ENCODE results near the gene ZFP64.
A peak's percentile ranks its signal among the peaks of the same experiment; 100 is the strongest.
"Not testable (repeated sequence)": the region's sequence is repeated elsewhere in the genome, so short reads cannot be mapped to it uniquely, and the experiment has no call there.

ZFP64 gene

DNA sequence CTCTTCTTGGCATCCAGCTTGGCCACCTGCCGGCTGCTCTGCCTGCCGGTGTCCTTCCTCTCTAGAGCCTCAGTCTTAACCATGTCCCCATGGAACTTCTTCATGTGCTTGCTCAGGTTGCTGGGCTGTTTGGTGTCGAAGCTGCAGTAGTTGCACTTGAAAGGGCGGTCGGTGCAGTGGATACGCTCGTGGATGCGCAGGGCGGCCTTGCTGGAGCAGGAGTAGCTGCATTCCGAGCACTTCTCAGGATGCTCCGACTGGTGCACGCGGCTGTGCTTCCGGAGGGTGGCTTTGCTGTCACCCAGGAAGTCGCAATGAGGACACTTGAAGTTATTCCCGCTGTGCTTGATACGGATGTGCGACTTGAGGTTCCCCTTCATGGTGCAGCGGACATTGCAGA lies 38.7 kb downstream of the ZFP64 start:
- DNase-seq: no peak

DNA sequence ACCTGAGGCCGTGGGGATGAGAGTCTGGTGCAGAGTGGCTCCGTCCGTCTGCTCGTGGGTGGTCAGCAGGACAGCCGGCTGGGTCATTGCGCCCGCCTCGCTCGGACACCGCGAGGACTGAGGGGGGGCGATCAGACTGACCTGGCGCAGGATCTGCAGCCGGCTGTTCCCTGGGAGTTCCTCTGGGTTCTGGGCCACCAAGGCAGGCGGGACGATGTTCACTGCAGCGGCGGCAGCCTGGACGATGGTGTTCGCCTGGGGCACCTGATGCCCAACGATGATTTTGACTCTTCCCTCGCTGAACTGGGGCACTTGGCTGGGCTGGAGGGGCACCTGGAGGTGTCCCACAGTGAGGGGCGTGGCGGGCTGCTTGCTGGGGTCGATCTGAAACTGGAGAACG lies 39.2 kb downstream of the ZFP64 start:
- no peak for DNase-seq

DNA sequence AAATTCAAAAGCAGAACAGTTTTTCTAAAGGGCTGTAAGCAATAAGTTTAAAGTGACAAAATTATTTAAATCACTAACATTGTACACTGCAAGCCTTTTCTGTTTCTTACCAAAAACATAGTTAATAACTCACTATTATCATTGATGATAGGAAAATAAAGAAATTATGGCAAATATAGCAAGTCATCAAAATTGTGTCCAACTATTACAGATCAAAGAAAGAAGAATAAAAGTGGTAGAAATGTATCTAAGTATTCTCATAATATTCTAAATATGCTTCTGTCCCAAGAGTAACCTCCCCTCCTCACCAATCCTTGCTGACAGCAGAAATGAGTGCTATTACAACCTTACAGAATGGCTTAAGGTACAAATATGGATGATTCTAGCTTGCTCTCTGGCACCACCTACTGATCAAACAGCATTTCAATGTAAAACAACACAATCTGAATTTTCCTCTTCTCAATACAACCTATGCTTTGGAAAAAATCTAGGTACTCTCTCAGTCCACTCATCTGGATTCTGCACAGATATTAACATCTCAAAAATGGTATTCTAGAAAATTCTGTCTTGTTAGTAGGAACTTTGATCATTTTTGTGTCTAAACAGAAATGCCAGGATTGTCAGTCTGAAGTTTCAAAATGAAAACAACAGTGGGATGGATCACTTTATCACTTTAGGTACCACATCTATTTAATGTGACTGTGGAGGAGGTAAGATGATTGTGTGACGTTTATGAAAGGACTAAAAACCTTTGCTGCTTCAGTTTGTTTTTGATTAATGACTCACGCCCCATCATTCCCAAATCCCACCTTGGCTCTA lies 40.9 kb downstream of the ZFP64 start:
- DNase-seq: peak; percentile 24

DNA sequence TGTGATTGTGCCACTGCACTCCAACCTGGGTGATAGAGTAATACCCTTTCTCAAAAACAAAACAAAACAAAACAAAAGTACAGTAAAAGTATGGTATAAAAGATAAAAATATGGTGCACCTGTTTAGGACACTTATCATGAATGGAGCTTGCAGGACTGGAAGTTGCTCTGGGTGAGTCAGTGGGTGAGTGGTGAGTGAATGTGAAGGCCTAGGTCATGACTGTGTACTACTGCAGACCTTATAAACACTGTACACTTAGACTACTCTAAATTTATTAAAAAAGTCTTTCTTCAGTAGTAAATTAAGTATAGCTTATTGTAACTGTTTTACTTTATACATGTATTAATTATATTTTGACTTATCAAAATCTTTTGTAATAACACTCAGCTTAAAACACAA lies 46.0 kb downstream of the ZFP64 start:
- DNase-seq: no peak

DNA sequence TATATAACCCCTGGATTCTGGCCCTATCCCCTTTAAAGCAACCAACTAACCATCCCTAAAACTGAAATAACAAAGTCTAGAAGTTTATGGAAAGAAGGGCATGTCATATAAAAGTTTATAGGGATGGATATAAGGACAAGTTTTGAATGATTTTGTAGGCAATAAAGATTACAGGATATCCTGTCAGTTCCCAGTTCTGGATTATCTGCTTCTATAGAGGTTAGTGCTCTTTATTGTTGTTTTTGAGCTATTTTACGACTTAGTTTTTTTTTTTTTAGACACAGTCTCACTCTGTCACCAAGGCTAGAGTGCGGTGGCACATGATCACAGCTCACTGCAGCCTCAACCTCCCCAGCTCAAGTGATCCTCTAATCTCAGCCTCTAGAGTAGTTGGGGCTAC lies 48.3 kb downstream of the ZFP64 start:
- no peak for DNase-seq

DNA sequence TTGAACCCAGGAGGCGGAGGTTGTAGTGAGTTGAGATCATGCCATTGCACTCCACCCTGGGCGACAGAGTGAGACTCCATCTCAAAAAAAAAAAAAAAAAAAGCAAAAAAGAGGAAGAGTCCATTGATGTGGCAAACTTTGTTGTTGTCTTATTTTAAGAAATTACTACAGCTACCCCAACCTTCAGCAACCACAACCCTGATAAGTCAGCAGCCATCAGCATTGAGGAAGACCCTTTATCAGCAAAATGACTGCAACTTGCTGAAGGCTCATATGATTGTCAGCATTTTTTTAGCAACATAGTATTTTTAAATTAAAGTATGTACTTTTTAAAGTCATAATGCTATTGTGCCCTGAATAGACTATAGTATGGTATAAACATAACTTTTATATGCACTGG lies 48.8 kb downstream of the ZFP64 start:
- no peak for DNase-seq

DNA sequence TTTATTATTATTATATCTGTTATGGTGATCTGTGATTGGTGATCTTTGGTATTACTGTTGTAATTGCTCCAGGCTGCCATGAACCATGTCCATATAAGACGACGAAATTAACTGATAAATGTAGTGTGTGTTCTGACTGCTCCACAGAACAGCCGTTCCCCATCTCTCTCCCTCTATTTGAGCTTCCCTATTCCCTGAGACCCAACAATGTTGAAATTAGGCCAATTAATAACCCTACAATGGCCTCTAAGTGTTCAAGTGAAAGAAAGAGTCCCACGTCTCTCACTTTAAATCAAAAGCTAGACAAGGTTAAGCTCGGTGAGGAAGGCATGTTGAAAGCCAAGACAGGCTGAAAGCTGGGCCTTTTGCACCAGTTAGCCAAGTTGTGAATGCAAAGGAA lies 51.6 kb downstream of the ZFP64 start:
- DNase-seq: no peak

DNA sequence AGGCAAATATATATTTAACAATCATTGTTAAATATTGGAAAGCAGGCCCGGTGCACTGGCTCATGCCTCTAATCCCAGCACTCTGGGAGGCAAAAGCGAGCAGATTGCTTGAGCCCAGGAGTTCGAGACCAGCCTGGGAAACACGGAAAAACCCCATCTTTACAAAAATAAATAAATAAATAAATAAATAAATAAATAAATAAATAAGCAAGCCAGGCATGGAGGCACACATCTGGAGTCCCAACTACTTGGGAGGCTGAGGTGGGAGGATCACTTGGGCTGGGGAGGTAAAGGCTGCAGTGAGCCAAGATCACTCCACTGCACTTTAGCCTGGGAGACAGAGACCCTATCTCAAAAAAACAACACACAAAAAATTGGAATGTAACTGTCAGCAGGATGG lies 53.7 kb downstream of the ZFP64 start:
- no peak for DNase-seq

DNA sequence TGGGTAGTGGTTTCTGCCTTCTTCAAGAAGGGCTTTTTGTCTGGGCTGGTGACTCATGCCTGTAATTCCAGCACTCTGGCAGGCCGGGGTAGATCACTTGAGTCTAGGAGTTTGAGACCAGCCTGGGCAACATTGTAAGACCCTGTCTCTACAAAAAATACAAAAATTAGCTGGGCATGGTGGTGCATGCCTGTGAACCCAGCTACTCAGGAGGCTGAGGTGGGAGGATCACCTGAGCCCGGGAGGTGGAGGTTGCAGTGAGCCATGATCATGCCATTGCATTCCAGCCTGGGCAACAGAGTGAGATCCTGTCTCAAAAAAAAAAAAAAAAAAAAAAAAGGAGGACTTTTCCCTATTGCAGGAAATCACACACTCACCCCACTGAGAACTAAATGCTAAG lies 57.9 kb downstream of the ZFP64 start:
- DNase-seq: not testable (repeated sequence)

DNA sequence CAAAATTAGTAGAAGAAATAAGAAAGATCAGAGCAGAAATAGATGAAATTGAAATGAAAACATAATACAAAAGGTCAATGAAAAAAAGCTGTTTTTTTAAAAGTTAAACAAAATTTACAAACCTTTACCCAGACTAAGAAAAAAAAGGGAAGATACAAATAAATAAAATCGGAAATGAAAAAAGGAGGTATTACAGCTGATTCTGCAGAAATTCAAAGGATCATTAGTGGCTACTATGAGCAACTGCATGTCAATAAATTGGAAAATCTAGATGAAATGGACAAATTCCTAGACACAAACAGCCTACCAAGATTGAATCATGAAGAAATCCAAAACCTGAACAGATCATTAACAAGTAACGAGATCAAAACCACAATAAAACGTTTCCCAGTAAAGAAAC lies 59.2 kb downstream of the ZFP64 start:
- DNase-seq: no peak

DNA sequence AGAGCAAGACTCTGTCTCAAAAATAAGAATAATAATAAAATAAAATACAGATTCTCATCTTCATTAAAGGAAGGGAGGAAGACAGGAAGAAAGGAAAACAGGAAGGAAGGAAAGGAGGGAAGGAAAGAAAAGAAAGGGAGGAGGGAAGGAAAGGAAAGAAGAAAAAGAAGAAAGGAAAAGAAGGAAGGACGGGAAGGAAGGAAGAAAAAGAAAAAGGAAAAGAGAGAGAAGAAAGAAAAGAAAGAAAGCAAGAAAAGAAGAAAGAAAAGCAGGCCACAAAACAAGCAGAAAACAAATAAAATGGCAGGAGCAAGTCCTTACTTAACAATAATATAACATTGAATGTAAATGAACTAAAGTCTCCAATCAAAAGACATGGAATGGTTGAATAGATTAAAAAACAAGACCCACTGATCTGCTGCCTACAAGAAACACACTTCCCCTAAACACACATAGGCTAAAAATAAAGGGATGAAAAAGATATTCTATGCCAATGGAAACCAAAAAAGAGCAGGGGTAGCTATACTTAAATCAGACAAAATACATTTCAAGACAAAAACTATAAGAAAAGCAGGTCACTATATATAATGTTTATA lies 60.4 kb downstream of the ZFP64 start:
- no peak for DNase-seq

DNA sequence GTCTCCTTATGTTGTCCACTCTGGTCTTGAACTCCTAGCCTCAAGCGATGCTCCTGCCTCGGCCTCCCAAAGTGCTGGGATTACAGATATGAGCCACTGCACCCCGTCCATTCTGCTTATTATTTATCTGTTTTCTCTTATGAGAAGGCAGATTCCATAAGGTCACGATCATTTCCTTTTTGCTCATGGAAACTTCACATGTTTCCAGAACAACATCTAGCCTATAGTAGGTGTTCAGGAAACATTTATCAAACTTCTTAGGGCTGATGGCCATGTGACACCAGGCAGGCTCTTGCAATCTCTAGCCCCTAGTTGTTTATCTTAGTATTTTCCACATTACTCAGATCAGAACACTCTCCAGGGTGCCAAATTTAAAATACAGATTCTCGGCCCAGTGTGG lies 61.2 kb downstream of the ZFP64 start:
- no peak for DNase-seq

DNA sequence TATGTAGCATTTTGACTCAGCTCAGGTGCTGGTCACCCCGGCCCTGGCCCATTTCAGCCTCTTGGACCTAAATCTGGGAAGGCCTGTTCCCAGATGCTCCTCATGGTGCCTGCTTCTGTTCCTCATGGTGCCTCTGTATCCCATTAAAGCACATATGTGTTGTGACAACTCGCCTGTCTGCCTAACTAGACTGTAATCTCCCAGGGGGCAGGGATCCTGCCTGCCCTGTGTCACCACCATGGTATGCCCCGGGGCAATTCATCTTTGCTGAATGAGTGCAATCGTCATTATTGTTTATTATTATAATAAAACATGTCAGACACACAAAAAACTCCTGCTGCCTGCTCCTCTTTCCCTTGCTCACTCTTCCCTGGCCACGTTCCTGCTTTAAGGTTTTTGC lies 62.0 kb downstream of the ZFP64 start:
- DNase-seq: no peak

DNA sequence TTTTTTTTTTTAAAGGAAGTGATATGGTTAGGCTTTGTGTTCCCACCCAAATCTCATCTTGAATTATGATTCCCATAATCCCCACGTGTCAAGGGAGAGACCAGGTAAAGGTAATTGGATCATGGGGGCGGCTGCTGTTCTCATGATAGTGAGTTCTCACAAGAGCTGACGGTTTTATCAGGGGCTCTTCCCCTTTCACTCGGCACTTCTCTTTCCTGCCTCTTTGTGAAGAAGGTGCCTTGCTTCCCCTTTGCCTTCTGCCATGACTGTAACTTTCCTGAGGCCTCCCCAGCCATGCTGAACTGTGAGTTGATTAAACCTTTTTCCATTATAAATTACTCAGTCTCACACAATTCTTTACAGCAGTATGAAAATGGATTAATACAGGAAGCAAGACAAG lies 64.3 kb downstream of the ZFP64 start:
- no peak for DNase-seq

DNA sequence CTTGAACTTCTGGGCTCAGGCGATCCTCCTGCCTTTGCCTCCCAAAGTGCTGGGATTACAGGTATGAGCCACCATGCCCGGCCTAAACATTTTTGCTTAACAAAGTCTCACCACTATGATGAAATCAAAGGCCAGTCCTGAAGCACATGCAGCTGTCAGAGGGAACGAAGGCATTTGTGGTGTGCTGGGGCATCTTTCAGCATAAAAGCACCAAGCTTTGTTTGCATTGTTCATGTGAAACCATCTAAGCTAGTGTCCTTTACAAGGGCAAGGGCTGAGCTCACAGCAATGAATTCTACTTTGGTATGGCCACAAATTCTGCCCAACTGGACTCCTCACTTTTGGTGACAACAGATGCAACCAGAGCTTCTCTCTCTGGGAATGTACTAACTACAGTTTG lies 66.8 kb downstream of the ZFP64 start:
- DNase-seq: no peak

DNA sequence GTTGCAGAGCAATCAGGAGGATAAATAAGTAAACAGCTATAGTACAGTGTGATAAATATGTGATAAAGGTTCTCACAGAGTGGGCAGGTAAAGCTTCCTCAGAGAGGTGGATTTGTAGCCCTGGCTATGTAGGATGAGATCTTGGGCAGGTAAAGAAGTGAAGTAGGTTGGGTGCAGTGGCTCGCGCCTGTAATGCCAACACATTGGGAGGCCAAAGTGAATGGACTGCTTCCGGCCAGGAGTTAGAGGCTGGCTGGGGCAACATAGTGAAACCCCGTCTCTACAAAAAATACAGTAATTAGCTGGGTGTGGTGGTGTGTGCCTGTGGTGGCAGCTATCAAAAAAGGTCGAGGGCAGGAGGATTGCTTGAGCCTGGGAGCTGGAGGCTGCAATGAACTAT lies 72.9 kb downstream of the ZFP64 start:
- no peak for DNase-seq

DNA sequence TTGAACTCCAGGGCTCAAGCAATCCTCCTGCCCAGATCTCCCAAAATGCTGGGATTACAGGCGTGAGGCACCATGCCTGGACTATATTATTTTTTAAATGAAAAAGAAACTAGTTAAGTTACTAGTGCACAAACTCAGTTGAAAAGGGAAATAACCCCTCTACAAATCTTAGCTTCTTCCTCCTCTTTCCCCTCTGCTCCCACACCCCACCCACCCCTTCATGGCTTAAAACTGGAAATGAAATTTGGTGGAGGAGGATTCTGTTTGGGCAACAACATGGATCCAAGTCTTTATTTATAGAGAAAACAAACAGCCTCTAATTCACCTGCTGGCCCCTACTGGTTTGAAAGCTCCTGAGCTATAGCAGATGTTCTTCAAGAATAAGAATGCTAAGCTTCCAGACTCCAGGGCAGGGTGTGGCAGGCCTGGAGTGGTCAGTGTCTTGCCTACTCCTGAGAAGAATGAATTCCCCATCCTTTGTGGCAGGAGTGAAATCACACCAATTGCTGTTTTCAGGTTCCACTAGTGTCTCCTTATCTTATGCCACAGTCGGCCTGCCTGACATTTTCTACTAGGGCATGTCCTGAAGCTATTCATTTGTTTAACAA lies 73.5 kb downstream of the ZFP64 start:
- DNase-seq: no peak

DNA sequence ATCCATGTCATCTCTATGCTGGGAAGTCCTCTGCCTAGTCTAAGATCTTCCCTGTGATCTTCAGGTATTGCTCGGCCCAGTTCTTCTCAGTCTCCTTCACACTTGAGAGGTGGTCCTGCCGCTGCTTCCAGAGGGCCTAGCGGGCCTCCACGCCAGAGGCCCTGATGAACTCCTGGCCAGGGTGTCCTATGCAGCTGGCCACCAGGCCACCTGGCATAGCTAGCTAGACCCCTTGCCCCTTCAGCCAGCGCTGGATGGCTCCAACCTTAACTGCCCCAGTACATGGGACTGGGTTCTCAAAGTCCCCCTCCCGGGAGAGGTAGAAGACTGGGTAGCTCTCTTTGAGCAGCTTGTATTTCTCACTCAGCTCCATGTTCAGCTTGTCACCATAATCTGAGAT lies 81.1 kb downstream of the ZFP64 start:
- DNase-seq: no peak

DNA sequence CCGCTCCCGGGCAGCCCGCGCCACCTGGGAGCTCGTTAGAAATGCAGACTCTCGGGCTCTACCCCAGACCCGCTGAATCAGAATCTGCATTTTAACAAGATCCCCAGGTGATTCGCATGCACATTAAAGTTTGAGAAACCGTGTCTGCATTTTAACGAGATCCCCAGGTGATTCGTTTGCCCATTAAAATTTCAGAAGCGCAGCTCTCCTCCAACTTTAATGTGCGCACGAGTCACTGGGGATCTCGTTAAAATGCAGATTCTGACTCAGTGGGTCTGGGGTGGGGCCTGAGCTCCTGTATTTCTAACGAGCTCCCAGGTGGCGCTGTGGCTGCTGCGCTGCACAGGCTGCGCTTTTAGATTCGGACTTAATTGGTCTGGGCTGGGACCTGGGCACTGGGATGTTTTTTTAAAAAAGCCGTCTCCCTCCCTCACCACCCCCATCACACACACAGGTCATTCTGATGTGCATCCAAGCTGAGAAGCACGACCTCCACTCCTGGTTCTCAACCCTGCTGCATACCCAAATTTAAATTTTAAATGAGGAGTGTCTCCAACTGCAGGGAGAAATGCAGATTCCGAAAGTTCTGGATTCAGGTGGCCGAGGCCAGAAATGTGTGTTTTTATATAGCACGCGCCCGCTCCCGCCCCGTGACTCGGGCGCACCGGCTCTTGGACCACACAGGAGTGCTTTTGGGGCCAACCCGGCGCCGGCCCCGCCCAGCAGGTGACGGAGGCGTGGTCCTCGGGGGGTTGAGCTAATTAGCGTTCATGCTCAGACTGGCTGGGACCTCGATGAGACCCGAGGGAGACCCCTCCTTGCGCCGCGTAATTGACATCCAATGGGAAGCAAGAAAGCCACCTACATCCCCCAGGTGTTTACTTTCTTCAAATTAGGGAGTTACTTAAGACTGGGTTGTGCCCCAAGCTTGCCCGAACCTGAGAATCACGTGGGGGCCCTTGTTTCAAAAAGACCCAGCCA lies 85.8 kb downstream of the ZFP64 start:
- no peak for DNase-seq

DNA sequence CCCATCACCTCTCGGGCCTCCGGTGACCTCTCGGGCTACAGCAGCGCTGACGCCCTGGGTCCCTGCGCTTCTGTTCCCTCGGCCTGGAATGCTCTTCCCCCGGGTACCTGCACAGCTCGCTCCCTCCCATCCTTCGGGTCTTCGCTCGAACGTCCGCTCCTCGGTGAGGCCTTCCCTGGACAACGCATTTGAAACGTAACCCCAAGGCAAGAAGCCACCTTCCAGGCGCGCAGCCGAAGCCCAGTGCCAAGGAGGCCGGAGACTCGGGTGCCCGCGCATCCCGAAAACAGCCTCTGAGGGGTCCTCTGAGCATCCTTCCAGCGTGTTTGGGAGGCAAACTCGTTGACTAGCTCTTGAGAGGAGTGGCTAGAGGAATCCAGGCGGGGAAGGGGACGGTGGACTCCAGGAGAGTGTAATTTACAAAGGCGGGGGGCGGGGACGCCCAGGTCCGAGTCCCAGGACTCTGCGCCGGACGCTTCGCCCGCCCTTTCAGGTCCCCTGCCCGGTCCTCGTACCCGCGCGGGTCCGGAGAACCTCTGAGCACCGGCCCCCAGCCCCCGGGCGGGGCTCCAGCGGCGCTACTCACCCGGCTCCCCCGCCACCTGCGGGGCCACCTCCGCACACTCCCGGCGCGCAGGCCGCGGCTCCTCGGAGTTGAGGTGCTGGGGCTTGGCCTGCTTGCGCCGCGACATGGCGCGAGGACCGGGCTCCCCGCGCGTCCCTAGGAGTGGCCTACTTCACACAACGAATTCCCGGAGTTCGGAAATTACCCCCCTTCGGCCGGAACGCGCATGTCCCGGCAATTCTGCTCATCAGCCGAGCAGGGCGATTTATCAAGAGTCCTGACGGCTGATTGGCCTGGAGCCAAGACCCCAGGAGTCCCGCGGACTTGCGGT lies 86.8 kb downstream of the ZFP64 start:
- no peak for DNase-seq

DNA sequence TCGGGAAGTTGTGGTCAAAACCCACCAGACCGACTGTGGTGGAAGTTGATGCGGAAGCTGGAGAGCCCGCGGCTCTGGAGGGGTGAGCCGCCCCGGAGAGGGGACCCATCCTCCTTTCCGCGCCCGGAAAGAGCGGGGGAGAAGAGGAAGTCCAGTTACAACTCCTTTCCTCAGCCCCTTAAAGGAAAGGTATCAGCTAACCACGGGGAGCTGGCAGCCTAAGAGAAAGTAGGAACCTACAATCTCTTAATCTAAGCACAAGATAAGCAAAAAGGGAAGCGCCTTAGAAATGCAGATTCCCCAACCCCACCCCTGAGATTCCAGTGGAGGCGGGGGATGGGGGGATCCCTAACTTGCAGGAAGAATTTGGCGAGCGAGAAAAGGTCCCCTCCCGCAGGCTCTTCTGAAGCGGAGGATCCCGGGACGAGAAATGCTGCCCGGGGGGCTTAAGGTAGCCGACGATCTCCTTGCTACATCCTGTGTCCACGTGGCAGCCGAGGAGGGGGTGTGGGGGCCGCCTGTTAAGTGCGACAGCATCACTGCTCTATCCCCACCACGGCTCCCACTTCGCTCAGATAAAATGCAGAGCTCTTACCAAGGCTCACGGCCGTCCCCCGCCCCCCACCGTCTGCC lies 87.5 kb downstream of the ZFP64 start:
- DNase-seq: no peak

All from activated gamma-delta T cell treated with Interleukin-2 at 50 U/mL for 16 hours (primary cell).